A673 (cell line): ENCODE measurements around the gene ZSWIM6. TPM values are rescaled to one million over a fixed set of nuclear protein-coding genes. Genes with fewer than 3 reads are reported as not detected.
A peak's percentile ranks its signal among the peaks of the same experiment; 100 is the strongest.

Experiments used
- BruUV-seq: library from RNA; stranded (reverse); fragments of 400-500 nt; replicated peaks from 2 replicates; lab custom pipeline; 2021; lab: Mats Ljungman, UMichigan
- CTCF ChIA-PET: fragments of 300-600 bp; sonication (Branson Sonifier 250); formaldehyde crosslinking; loops from one replicate; lab custom pipeline; 2022; ENCODE audit warnings: antibody characterized with exemption; lab: Charles Lee
- POLR2A ChIA-PET: fragments of 300-600 bp; sonication (Branson Sonifier 250); formaldehyde crosslinking; loops from one replicate; lab custom pipeline; 2022; ENCODE audit warnings: antibody characterized with exemption; ENCODE audit not compliant: low non-redundant PET; lab: Charles Lee
- DNase-seq: peaks from one replicate; pipeline ENCODE4 v3.0.0-alpha.2; 2015; ENCODE audit warnings: low spot score
- H3K27ac ChIP-seq: fragments of 200-600 bp; sonication (generic); 2 replicates; pipeline ENCODE4 v1.5.1; 2016; ENCODE audit warnings: mixed run types, low read depth, mild to moderate bottlenecking, mixed read lengths, antibody characterized with exemption, low read length; ENCODE audit not compliant: poor library complexity, severe bottlenecking
- H3K27me3 ChIP-seq: fragments of 200-600 bp; sonication (generic); replicated peaks from 2 replicates; pipeline ENCODE4 v1.6.1; 2017; ENCODE audit warnings: mixed run types, low read depth, mild to moderate bottlenecking, mixed read lengths, antibody characterized with exemption, low read length; ENCODE audit not compliant: insufficient read depth, poor library complexity
- H3K36me3 ChIP-seq: fragments of 200-600 bp; sonication (generic); 2 replicates; pipeline ENCODE4 v1.6.1; 2016; ENCODE audit warnings: mixed run types, mild to moderate bottlenecking, mixed read lengths, antibody characterized with exemption, low read length; ENCODE audit not compliant: insufficient read depth, poor library complexity, severe bottlenecking
- H3K4me1 ChIP-seq: fragments of 200-600 bp; sonication (generic); 2 replicates; pipeline ENCODE4 v1.6.1; 2017; ENCODE audit warnings: mixed run types, mild to moderate bottlenecking, mixed read lengths, antibody characterized with exemption, low read length; ENCODE audit not compliant: insufficient read depth, poor library complexity, severe bottlenecking
- H3K4me3 ChIP-seq: fragments of 200-600 bp; sonication (generic); 2 replicates; pipeline ENCODE4 v1.5.1; 2016; ENCODE audit warnings: low read depth, mixed run types, mild to moderate bottlenecking, mixed read lengths, low read length; ENCODE audit not compliant: poor library complexity, severe bottlenecking
- H3K9me3 ChIP-seq: fragments of 200-600 bp; sonication (generic); 2 replicates; pipeline ENCODE4 v1.6.1; 2016; ENCODE audit warnings: mixed run types, low read depth, mild to moderate bottlenecking, mixed read lengths, antibody characterized with exemption, low read length; ENCODE audit not compliant: poor library complexity, severe bottlenecking
- CTCF ChIP-seq: fragments of 300-800, 200-600 bp; sonication (generic); conservative IDR thresholded peaks from 2 replicates; pipeline ENCODE4 v1.5.1; 2017; ENCODE audit warnings: low read depth, mild to moderate bottlenecking, antibody characterized with exemption, low read length, moderate library complexity, mixed read lengths
- EZH2 ChIP-seq: fragments of 200-600 bp; sonication (generic); IDR thresholded peaks from 2 replicates; pipeline ENCODE4 v1.6.1; 2017; ENCODE audit warnings: borderline replicate concordance, low read depth, mild to moderate bottlenecking, mixed read lengths, antibody characterized with exemption, low read length; ENCODE audit not compliant: poor library complexity, severe bottlenecking
- intact Hi-C: fragments of 100-400 bp; cut with micrococcal nuclease; formaldehyde crosslinking; loops from one replicate; pipeline ENCODE4 v1.10.0; 2022; ENCODE audit not compliant: unreplicated experiment
- total RNA-seq: library from RNA; stranded (reverse); gene quantifications from 2 replicates; pipeline ENCODE4 v1.2.3, GENCODE V29; 2021

Gene ZSWIM6
- total RNA-seq, 1 experiment from 2014 or later, result 47.3 TPM

GRCh38 chr5:61344187-61344944 is 12.3 kb downstream of the ZSWIM6 start:
- intact Hi-C loops, result no loop called here
- H3K27ac ChIP-seq, result no peak overlapping the region
- ChIA-PET CTCF (no interaction called here), POLR2A (no interaction called here)
- BruUV-seq, result no TSS peak
- peaks cover 74% of the 10 kb centered on the region for H3K4me1 ChIP-seq
- TF ChIP-seq EZH2 (no peak), CTCF (no peak)
- H3K4me3 ChIP-seq, result no peak overlapping the region
- H3K9me3 ChIP-seq, result no peaks in the 10 kb centered on the region
- H3K36me3 ChIP-seq, result no peaks in the 10 kb centered on the region
- no peaks in the 10 kb centered on the region for H3K27me3 ChIP-seq
- no peak for DNase-seq

DNA sequence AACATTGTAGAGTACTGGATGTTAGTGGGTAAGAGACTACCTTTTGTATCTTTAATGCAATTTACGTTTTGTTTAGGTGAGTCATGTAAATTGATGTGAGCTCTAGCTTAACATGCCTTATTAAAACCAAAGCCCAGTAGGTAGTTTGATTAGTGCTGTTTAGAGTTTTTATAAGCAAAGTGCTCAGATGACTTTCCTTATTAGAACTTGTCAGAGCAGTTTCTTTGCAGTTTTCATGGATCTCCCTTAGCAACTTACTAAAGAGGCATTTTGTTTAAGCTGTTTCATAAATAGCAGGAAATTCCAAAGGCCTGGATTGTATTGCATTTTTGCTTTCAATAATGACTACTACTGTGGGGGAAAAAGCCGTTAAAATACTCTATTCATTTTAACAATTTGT is 14.5 kb downstream of the ZSWIM6 start:
- Histone ChIP-seq H3K4me3 (no peak overlapping the region), H3K27ac (peak overlapping the region; percentile 17), H3K27me3 (no peaks in the 10 kb centered on the region), H3K36me3 (no peaks in the 10 kb centered on the region), H3K4me1 (peaks cover 86% of the 10 kb centered on the region), H3K9me3 (no peaks in the 10 kb centered on the region)
- TF ChIP-seq EZH2 (no peak), CTCF (no peak)
- DNase-seq, result peak; percentile 23
- intact Hi-C loops, result no loop called here
- no TSS peak for BruUV-seq
- CTCF ChIA-PET, result no interaction called here
- POLR2A ChIA-PET, result no interaction called here

GRCh38 chr5:61347080-61347479 is 15.0 kb downstream of the ZSWIM6 start:
- ChIA-PET CTCF (no interaction called here), POLR2A (no interaction called here)
- intact Hi-C loops, result no loop called here
- Histone ChIP-seq H3K4me1 (peaks cover 91% of the 10 kb centered on the region), H3K4me3 (no peak overlapping the region), H3K27ac (no peak overlapping the region), H3K27me3 (no peaks in the 10 kb centered on the region), H3K36me3 (no peaks in the 10 kb centered on the region), H3K9me3 (no peaks in the 10 kb centered on the region)
- DNase-seq, result peak; percentile 34
- TF ChIP-seq CTCF, result no peak
- no peak for TF ChIP-seq EZH2
- no TSS peak for BruUV-seq
